Smooth muscle cell (in vitro differentiated cells): Measurements from ENCODE around the gene ESRP2. TPM values are rescaled to one million over a fixed set of nuclear protein-coding genes. Genes with fewer than 3 reads are reported as not detected.
A peak's percentile ranks its signal among the peaks of the same experiment; 100 is the strongest.

Source experiments
- DNase-seq: peaks from one replicate; lab custom pipeline; 2025; ENCODE audit not compliant: unreplicated experiment; lab: John Stamatoyannopoulos, UW
- H2AFZ ChIP-seq: fragments of 200-600 bp; sonication (generic); 2 replicates; pipeline ENCODE4 v1.6.0; 2016; ENCODE audit warnings: antibody characterized with exemption, low read depth, mild to moderate bottlenecking
- H3F3A ChIP-seq: fragments of 200-600 bp; sonication (generic); 2 replicates; pipeline ENCODE4 v1.6.0; 2017; ENCODE audit warnings: antibody characterized with exemption, low read depth
- H3K27ac ChIP-seq: fragments of 200-600 bp; sonication (generic); 2 replicates; pipeline ENCODE4 v1.5.1; 2016; ENCODE audit warnings: low read depth, mild to moderate bottlenecking
- H3K27me3 ChIP-seq: fragments of 200-600 bp; sonication (generic); 2 replicates; pipeline ENCODE4 v1.6.1; 2016; ENCODE audit warnings: low read depth, mild to moderate bottlenecking
- H3K36me3 ChIP-seq: fragments of 200-600 bp; sonication (generic); 2 replicates; pipeline ENCODE4 v1.5.1; 2016; ENCODE audit warnings: low read depth
- H3K4me1 ChIP-seq: fragments of 200-600 bp; sonication (generic); 2 replicates; pipeline ENCODE4 v1.5.1; 2016; ENCODE audit warnings: low read depth
- H3K4me2 ChIP-seq: fragments of 200-600 bp; sonication (generic); 2 replicates; pipeline ENCODE4 v1.6.0; 2016; ENCODE audit warnings: mild to moderate bottlenecking
- H3K4me3 ChIP-seq: fragments of 200-600 bp; sonication (generic); 2 replicates; pipeline ENCODE4 v1.5.1; 2016; ENCODE audit warnings: mild to moderate bottlenecking
- H3K79me2 ChIP-seq: fragments of 200-600 bp; sonication (generic); 2 replicates; pipeline ENCODE4 v1.6.0; 2016; ENCODE audit warnings: low read depth, mild to moderate bottlenecking
- H3K9ac ChIP-seq: fragments of 200-600 bp; sonication (generic); 2 replicates; pipeline ENCODE4 v1.6.0; 2016; ENCODE audit warnings: low read depth
- H3K9me3 ChIP-seq: fragments of 200-600 bp; sonication (generic); replicated peaks from 2 replicates; pipeline ENCODE4 v1.5.1; 2016; ENCODE audit warnings: low read depth
- H4K20me1 ChIP-seq: fragments of 200-600 bp; sonication (generic); 2 replicates; pipeline ENCODE4 v1.6.0; 2016; ENCODE audit warnings: low read depth
- CTCF ChIP-seq: fragments of 200-600 bp; sonication (generic); IDR thresholded peaks from 2 replicates; pipeline ENCODE4 v1.5.1; 2017; ENCODE audit warnings: borderline replicate concordance, mild to moderate bottlenecking, antibody characterized with exemption; ENCODE audit not compliant: insufficient read depth, poor library complexity, severe bottlenecking
- WGBS: methylation state at CpG from one replicate; pipeline ENCODE4 v1.1.7; 2016; ENCODE audit warnings: low lambda C conversion rate; 5-methylcytosine and 5-hydroxymethylcytosine counted together
- polyA plus RNA-seq: library from polyadenylated mRNA; unstranded; fragments of >200 nt; fragmentation: Nextera tagmentation; extraction: Ambion mirVana; gene quantifications from 2 replicates; pipeline ENCODE4 v1.2.1, GENCODE V29; 2016
- total RNA-seq: library from RNA; depleted of rRNA; stranded (reverse); fragments of >200 nt; gene quantifications from 2 replicates; pipeline ENCODE4 v1.2.3, GENCODE V29; 2014

Gene ESRP2
- total and polyA plus RNA-seq, 2 experiments from 2014 or later, result 2.7 to 8.5 TPM

GRCh38 chr16:68279726-68280558 is 44.0 kb upstream of the ESRP2 start:
- no peak for DNase-seq
- Histone ChIP-seq H3K4me1 (no peaks in the 10 kb centered on the region), H3K4me3 (no peak overlapping the region), H3F3A (no peaks in the 10 kb centered on the region), H2AFZ (no peak overlapping the region), H3K27me3 (no peaks in the 10 kb centered on the region), H3K36me3 (no peaks in the 10 kb centered on the region), H3K79me2 (peaks cover 13% of the 10 kb centered on the region), H3K27ac (no peak overlapping the region), H4K20me1 (peaks cover 72% of the 10 kb centered on the region), H3K9ac (no peak overlapping the region), H3K9me3 (no peaks in the 10 kb centered on the region), H3K4me2 (no peak overlapping the region)
- 92% methylated on average over 13 of the region's 13 CpGs for WGBS
- TF ChIP-seq CTCF, result no peak

GRCh38 chr16:68276223-68276622 is 40.3 kb upstream of the ESRP2 start:
- DNase-seq, result no peak
- Histone ChIP-seq H3K79me2 (peaks cover 30% of the 10 kb centered on the region), H3K9ac (no peak overlapping the region), H3K27me3 (no peaks in the 10 kb centered on the region), H3K4me3 (no peak overlapping the region), H3F3A (no peaks in the 10 kb centered on the region), H3K4me1 (no peaks in the 10 kb centered on the region), H3K27ac (peak overlapping the region; percentile 42), H2AFZ (no peak overlapping the region), H3K4me2 (no peak overlapping the region), H3K9me3 (no peaks in the 10 kb centered on the region), H4K20me1 (peaks cover 75% of the 10 kb centered on the region), H3K36me3 (no peaks in the 10 kb centered on the region)
- WGBS, result 82% methylated on average over 3 of the region's 3 CpGs
- no peak for TF ChIP-seq CTCF

GRCh38 chr16:68275611-68276191 is 39.8 kb upstream of the ESRP2 start:
- Histone ChIP-seq H2AFZ (no peak overlapping the region), H3K4me1 (no peaks in the 10 kb centered on the region), H4K20me1 (peaks cover 75% of the 10 kb centered on the region), H3K9ac (no peak overlapping the region), H3K27ac (peak overlapping the region; percentile 42), H3K9me3 (no peaks in the 10 kb centered on the region), H3K4me2 (no peak overlapping the region), H3K36me3 (no peaks in the 10 kb centered on the region), H3K79me2 (peaks cover 35% of the 10 kb centered on the region), H3F3A (no peaks in the 10 kb centered on the region), H3K27me3 (no peaks in the 10 kb centered on the region), H3K4me3 (no peak overlapping the region)
- DNase-seq, result no peak
- 85% methylated on average over 4 of the region's 4 CpGs for WGBS
- TF ChIP-seq CTCF, result no peak
